Stomach (tissue), 4 donors: Measurements from ENCODE around the gene SGO1.

Source experiments
- CTCF ChIP-seq, 7 experiments: fragments of 450-650 bp in 4 of 7; fragments of 200-600 bp in 3 of 7; sonication (generic) in 3 of 7; IDR thresholded peaks; one replicate each; pipeline ENCODE4 v1.5.1; 2016 to 2019; ENCODE audit warnings: antibody characterized with exemption in 7 of 7, control low read depth in 2 of 7, mild to moderate bottlenecking in 1 of 7
- POLR2A ChIP-seq, 4 donors: fragments of 450-650 bp; IDR thresholded peaks; one replicate each; pipeline ENCODE4 v1.6.1; 2016; ENCODE audit warnings: antibody characterized with exemption in 4 of 4, control low read depth in 2 of 4, mild to moderate bottlenecking in 1 of 4, moderate library complexity in 1 of 4
- POLR2AphosphoS5 ChIP-seq, 3 donors: sonication (generic); formaldehyde crosslinking; IDR thresholded peaks; one replicate each; pipeline ENCODE4 v1.6.1; 2016; ENCODE audit warnings: antibody characterized with exemption in 3 of 3

- TF ChIP-seq POLR2A (IDR thresholded peaks at IDR 0.05) (no peak), CTCF (IDR thresholded peaks at IDR 0.05) (no peak), POLR2AphosphoS5 (IDR thresholded peaks at IDR 0.05) (no peak)
Measured at GRCh38 chr3:20190991-20191390, 5.0 kb upstream of the SGO1 start.
